ENCODE results near the gene CRK. TPM values are rescaled to one million over a fixed set of nuclear protein-coding genes. Genes with fewer than 3 reads are reported as not detected.
A peak's percentile ranks its signal among the peaks of the same experiment; 100 is the strongest.

The CRK gene
- total and polyA plus RNA-seq, 10 of the 15 experiments (the other 5 are each of a cell fraction or from before 2014, with no cell fraction given), result 11.1 to 23.8 (median 20.5) TPM

DNA sequence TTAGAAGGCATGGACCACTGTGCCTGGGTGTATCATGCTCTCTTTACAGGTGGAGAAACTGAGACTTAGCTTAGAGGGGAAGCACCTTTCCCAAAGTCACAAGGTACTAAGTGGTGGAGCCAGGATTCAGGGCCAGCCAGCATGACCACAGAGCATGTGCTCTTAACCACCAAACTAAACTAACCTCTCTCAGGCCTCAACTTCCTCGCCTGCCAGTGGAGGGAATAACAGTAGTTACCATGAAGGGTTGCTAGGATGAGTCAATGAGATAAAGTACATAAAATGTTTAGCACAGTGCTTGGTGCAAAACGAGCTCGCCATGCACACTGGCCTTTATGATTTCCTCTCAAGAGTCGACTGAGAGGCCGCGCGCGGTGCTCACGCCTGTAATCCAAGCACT lies 42.8 kb upstream of the CRK start:
- peaks cover 0 to 4% of the 10 kb centered on the region in 2 experiments; a peak in 1 of 4 replicates for H3K36me3 ChIP-seq (ENCODE audit: control insufficient read depth in 2 of 2, insufficient read depth in 2 of 2, low read length in 1 of 2)
- WGBS (ENCODE audit: insufficient coverage, insufficient replicate concordance, low lambda C conversion rate, missing lambda C conversion rate), result 81% methylated on average over 9 of the region's 9 CpGs
- H3K9me3 ChIP-seq (replicated peaks; ENCODE audit: control insufficient read depth, insufficient read depth, low read length), result no peaks in the 10 kb centered on the region
- H3K79me2 ChIP-seq (ENCODE audit: control insufficient read depth, insufficient read depth, low read length), result no peaks in the 10 kb centered on the region
- H2AFZ ChIP-seq (ENCODE audit: control insufficient read depth, low read depth, low read length), result no peak overlapping the region
- BruUV-seq (replicated peaks), result no TSS peak
- no peak overlapping the region for H3K27ac ChIP-seq (ENCODE audit: control insufficient read depth, insufficient read depth)
- no peaks in the 10 kb centered on the region for H3K4me1 ChIP-seq (ENCODE audit: control insufficient read depth, insufficient read depth, low read length)
- RAD21 ChIA-PET (ENCODE audit: unreplicated experiment), result interaction anchor here (1.2 kb wide), 1 partner anchor 133 kb away, joined by 4 read pairs; no protein-coding TSS in a partner anchor
- POLR2A ChIA-PET, result interaction anchor here (1.1 kb wide), 1 partner anchor 11 kb away, joined by 3 read pairs; no protein-coding TSS in a partner anchor
- CTCF ChIA-PET, result interaction anchor here (0.5 to 4.2 kb wide), 4 partner anchors 13 to 245 kb away, joined by 3 to 23 read pairs (median 4); no protein-coding TSS in a partner anchor
- TF ChIP-seq BHLHE40 (IDR thresholded peaks at IDR 0.05; ENCODE audit: borderline replicate concordance in 1 of 2, low read depth in 2 of 2, low read length in 1 of 2), result peak in 1 of 2 experiments; percentile 12; a peak in 1 of 4 replicates
- no peak for TF ChIP-seq KDM1A (IDR thresholded peaks at IDR 0.05; ENCODE audit: borderline replicate concordance)
- no peak for TF ChIP-seq ESRRA (IDR thresholded peaks at IDR 0.05; ENCODE audit: low read length)
- intact Hi-C loops (cut with micrococcal nuclease; ENCODE audit: unreplicated experiment), result no loop called here
- SMC1A ChIA-PET (ENCODE audit: uncharacterized antibody, unreplicated experiment), result interaction anchor here (1.5 to 1.6 kb wide), 2 partner anchors 131 to 134 kb away, joined by 4 read pairs; no protein-coding TSS in a partner anchor
- in situ Hi-C loops (cut with MboI), result no loop called here
- ATAC-seq, result peak; percentile 25; the same call in 2 of the 3 replicates
- no peak overlapping the region for H3K4me2 ChIP-seq (ENCODE audit: control insufficient read depth, insufficient read depth)
- no peaks in the 10 kb centered on the region for H3K27me3 ChIP-seq (replicated peaks in 1 of 2; ENCODE audit: control insufficient read depth in 2 of 2, insufficient read depth in 2 of 2, low read length in 1 of 2)
- FAIRE-seq, result no peak
- DNase-seq (ENCODE audit: low read depth, low spot score), result no peak
- no peak overlapping the region for H3K4me3 ChIP-seq
- H3K9ac ChIP-seq (ENCODE audit: control insufficient read depth, insufficient read depth, low read length), result no peak overlapping the region
- H4K20me1 ChIP-seq (ENCODE audit: control insufficient read depth, insufficient read depth), result no peaks in the 10 kb centered on the region

DNA sequence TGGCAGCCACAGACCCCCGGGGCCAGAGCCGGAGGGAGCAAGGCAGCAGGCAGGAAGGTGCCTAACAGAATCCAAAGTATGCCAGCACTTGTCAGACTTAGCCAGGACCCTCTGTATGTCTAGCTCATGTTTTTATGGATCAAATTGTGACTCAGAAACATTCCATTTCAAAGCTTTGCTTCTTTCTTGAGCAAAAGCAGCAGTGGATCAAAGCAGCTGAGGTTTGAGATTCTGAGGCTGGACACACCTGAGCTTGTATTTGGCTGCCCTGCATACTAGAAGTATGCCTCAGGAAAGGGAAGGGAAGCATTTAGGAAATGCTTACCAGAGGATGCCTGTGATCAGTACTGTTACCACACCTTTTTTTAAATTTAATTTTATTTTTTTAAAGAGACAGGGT lies 42.2 kb upstream of the CRK start:
- H3K36me3 ChIP-seq (ENCODE audit: control insufficient read depth in 2 of 2, insufficient read depth in 2 of 2, low read length in 1 of 2), result peaks cover 0 to 4% of the 10 kb centered on the region in 2 experiments; a peak in 1 of 4 replicates
- no peak overlapping the region for H3K4me3 ChIP-seq
- no peaks in the 10 kb centered on the region for H3K9me3 ChIP-seq (replicated peaks; ENCODE audit: control insufficient read depth, insufficient read depth, low read length)
- H2AFZ ChIP-seq (ENCODE audit: control insufficient read depth, low read depth, low read length), result no peak overlapping the region
- ATAC-seq (no peak), FAIRE-seq (no peak), DNase-seq (ENCODE audit: low read depth, low spot score) (no peak)
- H3K27ac ChIP-seq (ENCODE audit: control insufficient read depth, insufficient read depth), result no peak overlapping the region
- no peaks in the 10 kb centered on the region for H3K79me2 ChIP-seq (ENCODE audit: control insufficient read depth, insufficient read depth, low read length)
- TF ChIP-seq ZNF217 (IDR thresholded peaks at IDR 0.05) (no peak), SIN3A (IDR thresholded peaks at IDR 0.05; ENCODE audit: low read depth, low read length) (no peak), SIX5 (IDR thresholded peaks at IDR 0.05; ENCODE audit: low read depth, low read length, severe bottlenecking) (no peak), FOS (IDR thresholded peaks at IDR 0.05; ENCODE audit: borderline replicate concordance, extremely low read depth, insufficient read length) (no peak), TAF1 (IDR thresholded peaks at IDR 0.05; ENCODE audit: borderline replicate concordance, low read depth, low read length) (no peak), POLR2A (IDR thresholded peaks at IDR 0.05; ENCODE audit: low read depth, low read length) (no peak)
- TF ChIP-seq, protein P1, sequence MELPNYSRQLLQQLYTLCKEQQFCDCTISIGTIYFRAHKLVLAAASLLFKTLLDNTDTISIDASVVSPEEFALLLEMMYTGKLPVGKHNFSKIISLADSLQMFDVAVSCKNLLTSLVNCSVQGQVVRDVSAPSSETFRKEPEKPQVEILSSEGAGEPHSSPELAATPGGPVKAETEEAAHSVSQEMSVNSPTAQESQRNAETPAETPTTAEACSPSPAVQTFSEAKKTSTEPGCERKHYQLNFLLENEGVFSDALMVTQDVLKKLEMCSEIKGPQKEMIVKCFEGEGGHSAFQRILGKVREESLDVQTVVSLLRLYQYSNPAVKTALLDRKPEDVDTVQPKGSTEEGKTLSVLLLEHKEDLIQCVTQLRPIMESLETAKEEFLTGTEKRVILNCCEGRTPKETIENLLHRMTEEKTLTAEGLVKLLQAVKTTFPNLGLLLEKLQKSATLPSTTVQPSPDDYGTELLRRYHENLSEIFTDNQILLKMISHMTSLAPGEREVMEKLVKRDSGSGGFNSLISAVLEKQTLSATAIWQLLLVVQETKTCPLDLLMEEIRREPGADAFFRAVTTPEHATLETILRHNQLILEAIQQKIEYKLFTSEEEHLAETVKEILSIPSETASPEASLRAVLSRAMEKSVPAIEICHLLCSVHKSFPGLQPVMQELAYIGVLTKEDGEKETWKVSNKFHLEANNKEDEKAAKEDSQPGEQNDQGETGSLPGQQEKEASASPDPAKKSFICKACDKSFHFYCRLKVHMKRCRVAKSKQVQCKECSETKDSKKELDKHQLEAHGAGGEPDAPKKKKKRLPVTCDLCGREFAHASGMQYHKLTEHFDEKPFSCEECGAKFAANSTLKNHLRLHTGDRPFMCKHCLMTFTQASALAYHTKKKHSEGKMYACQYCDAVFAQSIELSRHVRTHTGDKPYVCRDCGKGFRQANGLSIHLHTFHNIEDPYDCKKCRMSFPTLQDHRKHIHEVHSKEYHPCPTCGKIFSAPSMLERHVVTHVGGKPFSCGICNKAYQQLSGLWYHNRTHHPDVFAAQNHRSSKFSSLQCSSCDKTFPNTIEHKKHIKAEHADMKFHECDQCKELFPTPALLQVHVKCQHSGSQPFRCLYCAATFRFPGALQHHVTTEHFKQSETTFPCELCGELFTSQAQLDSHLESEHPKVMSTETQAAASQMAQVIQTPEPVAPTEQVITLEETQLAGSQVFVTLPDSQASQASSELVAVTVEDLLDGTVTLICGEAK (IDR thresholded peaks at IDR 0.05; ENCODE audit: borderline replicate concordance), result no peak
- TF ChIP-seq, protein P2, sequence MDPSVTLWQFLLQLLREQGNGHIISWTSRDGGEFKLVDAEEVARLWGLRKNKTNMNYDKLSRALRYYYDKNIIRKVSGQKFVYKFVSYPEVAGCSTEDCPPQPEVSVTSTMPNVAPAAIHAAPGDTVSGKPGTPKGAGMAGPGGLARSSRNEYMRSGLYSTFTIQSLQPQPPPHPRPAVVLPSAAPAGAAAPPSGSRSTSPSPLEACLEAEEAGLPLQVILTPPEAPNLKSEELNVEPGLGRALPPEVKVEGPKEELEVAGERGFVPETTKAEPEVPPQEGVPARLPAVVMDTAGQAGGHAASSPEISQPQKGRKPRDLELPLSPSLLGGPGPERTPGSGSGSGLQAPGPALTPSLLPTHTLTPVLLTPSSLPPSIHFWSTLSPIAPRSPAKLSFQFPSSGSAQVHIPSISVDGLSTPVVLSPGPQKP (IDR thresholded peaks at IDR 0.05; ENCODE audit: low read depth, low read length), result no peak
- no peaks in the 10 kb centered on the region for H3K4me1 ChIP-seq (ENCODE audit: control insufficient read depth, insufficient read depth, low read length)
- WGBS (ENCODE audit: insufficient coverage, insufficient replicate concordance, low lambda C conversion rate, missing lambda C conversion rate), result 69% methylated on average over 2 of the region's 2 CpGs
- no peak overlapping the region for H3K4me2 ChIP-seq (ENCODE audit: control insufficient read depth, insufficient read depth)
- no TSS peak for BruUV-seq (replicated peaks)
- ChIA-PET RAD21 (ENCODE audit: unreplicated experiment) (no interaction called here), CTCF (interaction anchor here (0.6 to 4.2 kb wide), 2 partner anchors 132 to 133 kb away, joined by 3 to 23 read pairs; no protein-coding TSS in a partner anchor), SMC1A (ENCODE audit: uncharacterized antibody, unreplicated experiment) (interaction anchor here (0.9 to 1.6 kb wide), 3 partner anchors 17 to 133 kb away, joined by 3 to 4 read pairs (median 4); no protein-coding TSS in a partner anchor), POLR2A (interaction anchor here (1.1 kb wide), 1 partner anchor 10 kb away, joined by 3 read pairs; no protein-coding TSS in a partner anchor)
- H3K9ac ChIP-seq (ENCODE audit: control insufficient read depth, insufficient read depth, low read length), result no peak overlapping the region
- intact Hi-C loops (cut with micrococcal nuclease; ENCODE audit: unreplicated experiment) (no loop called here), in situ Hi-C loops (cut with MboI) (no loop called here)
- H3K27me3 ChIP-seq (replicated peaks in 1 of 2; ENCODE audit: control insufficient read depth in 2 of 2, insufficient read depth in 2 of 2, low read length in 1 of 2), result no peaks in the 10 kb centered on the region
- no peaks in the 10 kb centered on the region for H4K20me1 ChIP-seq (ENCODE audit: control insufficient read depth, insufficient read depth)
